CD4-positive, alpha-beta T cell treated with Interleukin-17A for 1 hour (primary cell): Measurements from ENCODE around the gene TMEM243.
A peak's percentile ranks its signal among the peaks of the same experiment; 100 is the strongest.

ENCODE experiments used
- DNase-seq: peaks from one replicate; pipeline ENCODE4 v3.0.0-alpha.2; 2020

The TMEM243 gene

GRCh38 chr7:87154569-87154968 lies 65.0 kb downstream of the TMEM243 start:
- no peak for DNase-seq

GRCh38 chr7:87154166-87154565 lies 65.4 kb downstream of the TMEM243 start:
- DNase-seq = no peak

- DNase-seq = no peak
Measured at GRCh38 chr7:87152897-87153641, 66.5 kb downstream of the TMEM243 start.

GRCh38 chr7:87152112-87152896 lies 67.2 kb downstream of the TMEM243 start, which contains the start of gene DMTF1:
DMTF1 (plus strand) TSS chr7:87152453; CDS start chr7:87164942, 12,489 bp downstream.
- peak; percentile 87 for DNase-seq

- DNase-seq = no peak
Measured at GRCh38 chr7:87151729-87152111, 67.8 kb downstream of the TMEM243 start.

GRCh38 chr7:87151002-87151728 lies 68.4 kb downstream of the TMEM243 start:
- DNase-seq = no peak

GRCh38 chr7:87148332-87148955 lies 71.1 kb downstream of the TMEM243 start:
- peak; percentile 43 for DNase-seq

GRCh38 chr7:87147500-87147899 lies 72.0 kb downstream of the TMEM243 start:
- DNase-seq = no peak

- no peak for DNase-seq
Measured at GRCh38 chr7:87146740-87147386, 72.7 kb downstream of the TMEM243 start.
